ENCODE data around the gene TMEM125. TPM values are rescaled to one million over a fixed set of nuclear protein-coding genes. Genes with fewer than 3 reads are reported as not detected.

TMEM125 gene
- total and polyA plus RNA-seq, 9 of the 15 experiments (the other 6 are each of a cell fraction or from before 2014, with no cell fraction given), result 0.07 to 0.08 TPM; not detected in 7

- peaks cover 12 to 55% of the 10 kb centered on the region in 2 experiments for H3K27me3 ChIP-seq (ENCODE audit: control insufficient read depth in 2 of 2, insufficient read depth in 2 of 2, low read length in 2 of 2)
- no peak overlapping the region for H3K4me2 ChIP-seq (ENCODE audit: insufficient read depth, low read length)
- no peak overlapping the region for H3K27ac ChIP-seq (ENCODE audit: extremely low read depth, low read depth, low read length)
- no peaks in the 10 kb centered on the region for H3K79me2 ChIP-seq (ENCODE audit: control insufficient read depth, insufficient read depth, low read length)
- BruUV-seq (replicated peaks), result no TSS peak
- H3K9me1 ChIP-seq (ENCODE audit: control insufficient read depth, insufficient read depth, low read length), result no peaks in the 10 kb centered on the region
- no peak overlapping the region for H2AFZ ChIP-seq (ENCODE audit: low read depth, low read length)
- in situ Hi-C loops (cut with MboI), result loop anchor here (5.0 kb wide), 2 partner anchors 185 to 285 kb away; no protein-coding TSS in a partner anchor
- WGBS (ENCODE audit: insufficient coverage, low coverage, missing lambda C conversion rate), result 2% methylated on average over 10 of the region's 10 CpGs
- intact Hi-C loops (cut with micrococcal nuclease), result loop anchor here (1.0 to 5.0 kb wide), 6 partner anchors 131 to 820 kb away; partner anchors contain the start of gene CDC20
- CTCF ChIA-PET (ENCODE audit: low intra/inter-chr PET ratio), result interaction anchor here (0.5 to 5.4 kb wide), 13 partner anchors 52 to 834 kb away, joined by 3 to 63 read pairs (median 3); partner anchors contain the start of genes ARTN and CDC20
- H3K9me3 ChIP-seq (replicated peaks; ENCODE audit: control insufficient read depth, insufficient read depth, low read depth, low read length), result no peaks in the 10 kb centered on the region
- POLR2A ChIA-PET, result interaction anchor here (0.5 to 1.2 kb wide), 7 partner anchors 56 to 716 kb away, joined by 3 to 4 read pairs (median 3); partner anchors contain the start of gene CDC20
- no peak overlapping the region for H3K4me3 ChIP-seq
- FAIRE-seq, result peak; percentile 99
- H3K36me3 ChIP-seq (ENCODE audit: control insufficient read depth, insufficient read depth, low read length), result no peaks in the 10 kb centered on the region
- H4K20me1 ChIP-seq (replicated peaks; ENCODE audit: control insufficient read depth, insufficient read depth, low read length), result peaks cover 21% of the 10 kb centered on the region
- H3K9ac ChIP-seq (ENCODE audit: insufficient read depth in 1 of 2, low read depth in 2 of 2, low read length in 2 of 2), result no peak overlapping the region
- peak; percentile 82 to 88 (median 87) for DNase-seq (ENCODE audit: extremely low read depth in 1 of 4, low spot score in 3 of 4)
- H3K4me1 ChIP-seq (replicated peaks in 1 of 2; ENCODE audit: control insufficient read depth in 2 of 2, insufficient read depth in 2 of 2, low read length in 2 of 2), result 0 out of 5 replicates have a peak, but pooled peaks cover 0 to 3% of the 10 kb centered on the region in 2 experiments
- ATAC-seq, result peak; percentile 97
- TF ChIP-seq, protein P1, sequence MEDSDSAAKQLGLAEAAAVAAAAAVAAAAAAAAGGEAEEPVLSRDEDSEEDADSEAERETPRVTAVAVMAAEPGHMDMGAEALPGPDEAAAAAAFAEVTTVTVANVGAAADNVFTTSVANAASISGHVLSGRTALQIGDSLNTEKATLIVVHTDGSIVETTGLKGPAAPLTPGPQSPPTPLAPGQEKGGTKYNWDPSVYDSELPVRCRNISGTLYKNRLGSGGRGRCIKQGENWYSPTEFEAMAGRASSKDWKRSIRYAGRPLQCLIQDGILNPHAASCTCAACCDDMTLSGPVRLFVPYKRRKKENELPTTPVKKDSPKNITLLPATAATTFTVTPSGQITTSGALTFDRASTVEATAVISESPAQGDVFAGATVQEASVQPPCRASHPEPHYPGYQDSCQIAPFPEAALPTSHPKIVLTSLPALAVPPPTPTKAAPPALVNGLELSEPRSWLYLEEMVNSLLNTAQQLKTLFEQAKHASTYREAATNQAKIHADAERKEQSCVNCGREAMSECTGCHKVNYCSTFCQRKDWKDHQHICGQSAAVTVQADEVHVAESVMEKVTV (CRISPR knock-in tag; IDR thresholded peaks at IDR 0.05), result peak; percentile 87
- TF ChIP-seq, protein P2, sequence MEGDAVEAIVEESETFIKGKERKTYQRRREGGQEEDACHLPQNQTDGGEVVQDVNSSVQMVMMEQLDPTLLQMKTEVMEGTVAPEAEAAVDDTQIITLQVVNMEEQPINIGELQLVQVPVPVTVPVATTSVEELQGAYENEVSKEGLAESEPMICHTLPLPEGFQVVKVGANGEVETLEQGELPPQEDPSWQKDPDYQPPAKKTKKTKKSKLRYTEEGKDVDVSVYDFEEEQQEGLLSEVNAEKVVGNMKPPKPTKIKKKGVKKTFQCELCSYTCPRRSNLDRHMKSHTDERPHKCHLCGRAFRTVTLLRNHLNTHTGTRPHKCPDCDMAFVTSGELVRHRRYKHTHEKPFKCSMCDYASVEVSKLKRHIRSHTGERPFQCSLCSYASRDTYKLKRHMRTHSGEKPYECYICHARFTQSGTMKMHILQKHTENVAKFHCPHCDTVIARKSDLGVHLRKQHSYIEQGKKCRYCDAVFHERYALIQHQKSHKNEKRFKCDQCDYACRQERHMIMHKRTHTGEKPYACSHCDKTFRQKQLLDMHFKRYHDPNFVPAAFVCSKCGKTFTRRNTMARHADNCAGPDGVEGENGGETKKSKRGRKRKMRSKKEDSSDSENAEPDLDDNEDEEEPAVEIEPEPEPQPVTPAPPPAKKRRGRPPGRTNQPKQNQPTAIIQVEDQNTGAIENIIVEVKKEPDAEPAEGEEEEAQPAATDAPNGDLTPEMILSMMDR (IDR thresholded peaks at IDR 0.05 in 2 of 3, conservative IDR thresholded peaks at IDR 0.05 in 1 of 3; ENCODE audit: insufficient read depth in 2 of 3, low read depth in 1 of 3, low read length in 3 of 3), result peak; percentile 90 to 98 (median 96)
- no peak for TF ChIP-seq ATF1 (CRISPR knock-in tag; IDR thresholded peaks at IDR 0.05)
- TF ChIP-seq ATF1 (tag; IDR thresholded peaks at IDR 0.05), result 0 out of 2 replicates have a peak, but pooled peaks have one; percentile 14
- 0 out of 2 replicates have a peak, but pooled peaks have one; percentile 11 for TF ChIP-seq ESRRA (IDR thresholded peaks at IDR 0.05; ENCODE audit: borderline replicate concordance, low read depth)
- TF ChIP-seq ZNF445 (CRISPR knock-in tag; IDR thresholded peaks at IDR 0.05; ENCODE audit: low read depth), result no peak
- TF ChIP-seq, protein P3, sequence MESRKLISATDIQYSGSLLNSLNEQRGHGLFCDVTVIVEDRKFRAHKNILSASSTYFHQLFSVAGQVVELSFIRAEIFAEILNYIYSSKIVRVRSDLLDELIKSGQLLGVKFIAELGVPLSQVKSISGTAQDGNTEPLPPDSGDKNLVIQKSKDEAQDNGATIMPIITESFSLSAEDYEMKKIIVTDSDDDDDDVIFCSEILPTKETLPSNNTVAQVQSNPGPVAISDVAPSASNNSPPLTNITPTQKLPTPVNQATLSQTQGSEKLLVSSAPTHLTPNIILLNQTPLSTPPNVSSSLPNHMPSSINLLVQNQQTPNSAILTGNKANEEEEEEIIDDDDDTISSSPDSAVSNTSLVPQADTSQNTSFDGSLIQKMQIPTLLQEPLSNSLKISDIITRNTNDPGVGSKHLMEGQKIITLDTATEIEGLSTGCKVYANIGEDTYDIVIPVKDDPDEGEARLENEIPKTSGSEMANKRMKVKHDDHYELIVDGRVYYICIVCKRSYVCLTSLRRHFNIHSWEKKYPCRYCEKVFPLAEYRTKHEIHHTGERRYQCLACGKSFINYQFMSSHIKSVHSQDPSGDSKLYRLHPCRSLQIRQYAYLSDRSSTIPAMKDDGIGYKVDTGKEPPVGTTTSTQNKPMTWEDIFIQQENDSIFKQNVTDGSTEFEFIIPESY (CRISPR knock-in tag; IDR thresholded peaks at IDR 0.05), result 0 out of 2 replicates have a peak, but pooled peaks have one; percentile 18
- TF ChIP-seq ARID2 (IDR thresholded peaks at IDR 0.05), result peak; percentile 95
- TF ChIP-seq ZNF133 (CRISPR knock-in tag; IDR thresholded peaks at IDR 0.05), result no peak
- TF ChIP-seq MXD1 (CRISPR knock-in tag; IDR thresholded peaks at IDR 0.05; ENCODE audit: borderline replicate concordance, poor library complexity, severe bottlenecking), result no peak
- TF ChIP-seq CC2D1A (IDR thresholded peaks at IDR 0.05), result peak; percentile 79
- no peak for TF ChIP-seq CSDE1 (IDR thresholded peaks at IDR 0.05)
- TF ChIP-seq TAL1 (IDR thresholded peaks at IDR 0.05), result no peak
- TF ChIP-seq STAG1 (CRISPR knock-in tag; IDR thresholded peaks at IDR 0.05; ENCODE audit: borderline replicate concordance), result peak; percentile 92; the same call in 1 of the 2 replicates
Observed at GRCh38 chr1:43227143-43227764, 42.5 kb upstream of the TMEM125 start.
